ENCODE data around the gene MGLL.

MGLL gene

DNA sequence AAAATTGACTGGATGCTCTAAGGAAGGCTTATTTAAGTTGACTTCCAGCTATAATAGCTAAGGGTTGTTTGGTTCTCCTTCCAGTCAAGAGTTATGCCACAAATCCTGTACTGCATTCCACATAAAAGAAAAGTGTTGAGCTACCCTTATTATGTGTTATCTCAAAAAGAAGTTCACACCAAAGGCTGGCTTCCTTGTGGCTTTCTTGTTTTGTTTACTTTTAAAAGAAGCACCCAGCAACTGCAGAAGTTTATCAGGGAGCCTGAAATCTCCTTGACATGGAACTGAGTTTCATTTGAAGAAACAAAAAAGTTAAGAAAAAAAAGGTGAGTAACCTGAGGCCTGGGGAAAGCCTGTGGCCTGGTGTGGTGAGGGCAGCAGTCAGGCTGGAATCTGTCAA lies 10.2 kb downstream of the MGLL start:
- H3K36me3 ChIP-seq (ENCODE audit: insufficient read depth, low read length), result no peaks in the 10 kb centered on the region

GRCh38 chr3:127811717-127812116 lies 10.6 kb downstream of the MGLL start:
- no peaks in the 10 kb centered on the region for H3K4me1 ChIP-seq (ENCODE audit: insufficient read depth, low read length)

More for the DNA sequence above, 10.2 kb downstream of the MGLL start:
- Histone ChIP-seq H3K9ac (ENCODE audit: low read depth, low read length) (no peak overlapping the region), H3K4me1 (ENCODE audit: insufficient read depth, low read length) (no peaks in the 10 kb centered on the region), H3K9me3 (ENCODE audit: control insufficient read depth, insufficient read depth, low read length) (0 out of 2 replicates have a peak, but pooled peaks cover 2% of the 10 kb centered on the region)

GRCh38 chr3:127809611-127810010 lies 12.7 kb downstream of the MGLL start:
- no peaks in the 10 kb centered on the region for H3K36me3 ChIP-seq (ENCODE audit: insufficient read depth, low read length)
- H3K4me1 ChIP-seq (ENCODE audit: insufficient read depth, low read length), result no peaks in the 10 kb centered on the region
- H3K9ac ChIP-seq (ENCODE audit: low read depth, low read length), result no peak overlapping the region
- no peaks in the 10 kb centered on the region for H3K9me3 ChIP-seq (ENCODE audit: control insufficient read depth, insufficient read depth, low read length)

More at GRCh38 chr3:127811717-127812116, 10.6 kb downstream of the MGLL start:
- 0 out of 2 replicates have a peak, but pooled peaks cover 2% of the 10 kb centered on the region for H3K9me3 ChIP-seq (ENCODE audit: control insufficient read depth, insufficient read depth, low read length)
- H3K36me3 ChIP-seq (ENCODE audit: insufficient read depth, low read length), result no peaks in the 10 kb centered on the region
- no peak overlapping the region for H3K9ac ChIP-seq (ENCODE audit: low read depth, low read length)

DNA sequence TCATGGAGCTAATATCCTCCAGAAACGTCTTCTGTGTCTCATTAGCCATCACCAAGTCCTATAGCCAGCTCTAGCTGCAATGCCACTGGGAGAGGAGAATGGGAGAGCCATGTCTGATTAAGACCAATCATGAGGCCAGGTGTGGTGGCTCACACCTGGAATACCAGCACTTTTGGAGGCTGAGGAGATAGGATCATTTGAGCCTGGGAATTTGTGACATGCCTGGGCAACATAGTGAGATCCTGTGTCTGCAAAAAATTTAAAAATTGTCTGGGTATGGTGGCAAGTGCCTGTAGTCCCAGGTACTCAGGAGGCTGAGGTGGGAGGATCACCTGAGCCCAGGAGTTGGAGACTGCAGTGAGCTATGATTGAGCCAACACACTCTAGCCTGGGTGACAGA lies 13.1 kb downstream of the MGLL start:
- Histone ChIP-seq H3K9ac (ENCODE audit: low read depth, low read length) (no peak overlapping the region), H3K36me3 (ENCODE audit: insufficient read depth, low read length) (no peaks in the 10 kb centered on the region), H3K9me3 (ENCODE audit: control insufficient read depth, insufficient read depth, low read length) (no peaks in the 10 kb centered on the region), H3K4me1 (ENCODE audit: insufficient read depth, low read length) (no peaks in the 10 kb centered on the region)

DNA sequence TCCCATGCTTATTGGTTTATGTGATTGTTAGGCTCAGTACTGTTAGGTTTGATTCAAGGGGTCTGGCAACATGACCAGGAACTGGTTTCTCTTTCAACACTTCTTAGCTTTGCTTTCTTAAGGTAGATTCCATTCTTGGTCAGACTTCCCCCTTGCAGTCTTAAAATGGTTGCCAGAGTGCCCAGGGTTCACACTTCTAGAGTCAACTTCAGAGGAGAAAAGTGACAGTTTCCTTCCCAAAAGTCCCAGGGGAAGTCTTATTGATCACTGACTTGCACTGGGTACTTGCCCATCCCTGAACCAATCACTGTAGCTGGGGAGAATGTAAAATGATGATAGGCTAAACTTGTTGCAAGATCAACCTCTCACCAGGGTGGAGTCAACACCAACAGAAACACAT lies 14.1 kb downstream of the MGLL start:
- peaks cover 5% of the 10 kb centered on the region; the same call in 1 of the 2 replicates for H3K4me1 ChIP-seq (ENCODE audit: insufficient read depth, low read length)
- H3K9ac ChIP-seq (ENCODE audit: low read depth, low read length), result no peak overlapping the region
- no peaks in the 10 kb centered on the region for H3K9me3 ChIP-seq (ENCODE audit: control insufficient read depth, insufficient read depth, low read length)
- H3K36me3 ChIP-seq (ENCODE audit: insufficient read depth, low read length), result no peaks in the 10 kb centered on the region

DNA sequence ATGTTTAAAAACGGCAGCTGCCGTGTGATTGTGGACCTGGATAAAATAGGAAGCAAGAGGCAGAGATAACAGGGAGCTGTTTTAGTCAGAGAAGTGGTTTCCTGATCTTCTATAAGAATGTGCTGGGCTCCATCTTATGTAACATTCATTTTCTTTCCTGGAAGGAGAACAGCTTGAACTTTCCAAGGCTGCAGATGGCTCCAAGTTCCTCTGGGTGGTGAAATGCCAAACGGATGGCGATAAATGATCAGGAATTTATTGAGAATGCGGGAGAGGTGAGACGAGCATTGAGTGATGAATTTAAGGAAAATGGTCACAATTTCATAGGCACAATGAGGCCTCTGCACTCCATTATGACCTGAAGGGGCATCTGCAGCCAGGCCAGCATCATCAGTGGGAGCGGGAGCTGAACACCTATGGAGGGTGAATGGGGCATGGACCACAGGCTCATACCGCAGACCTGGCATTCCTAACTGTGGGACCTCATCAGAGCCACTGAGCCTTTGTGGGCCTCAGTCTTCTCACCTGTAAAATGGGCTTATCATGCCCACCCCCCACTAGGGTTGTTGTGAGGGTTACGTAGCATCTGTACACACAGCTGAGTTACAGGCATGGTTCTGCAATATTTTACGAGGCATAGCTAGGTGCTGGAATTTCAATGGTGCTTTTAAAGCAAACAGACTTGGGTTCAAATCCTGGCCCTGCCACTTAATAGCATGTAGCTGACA lies 17.1 kb downstream of the MGLL start:
- Histone ChIP-seq H3K36me3 (ENCODE audit: insufficient read depth, low read length) (no peaks in the 10 kb centered on the region), H3K4me1 (ENCODE audit: insufficient read depth, low read length) (peaks cover 8% of the 10 kb centered on the region; the same call in 1 of the 2 replicates), H3K9me3 (ENCODE audit: control insufficient read depth, insufficient read depth, low read length) (no peaks in the 10 kb centered on the region), H3K9ac (ENCODE audit: low read depth, low read length) (no peak overlapping the region)

GRCh38 chr3:127804141-127804540 lies 18.2 kb downstream of the MGLL start:
- no peak overlapping the region for H3K9ac ChIP-seq (ENCODE audit: low read depth, low read length)
- no peaks in the 10 kb centered on the region for H3K9me3 ChIP-seq (ENCODE audit: control insufficient read depth, insufficient read depth, low read length)
- peaks cover 8% of the 10 kb centered on the region; the same call in 1 of the 2 replicates for H3K4me1 ChIP-seq (ENCODE audit: insufficient read depth, low read length)
- H3K36me3 ChIP-seq (ENCODE audit: insufficient read depth, low read length), result no peaks in the 10 kb centered on the region

DNA sequence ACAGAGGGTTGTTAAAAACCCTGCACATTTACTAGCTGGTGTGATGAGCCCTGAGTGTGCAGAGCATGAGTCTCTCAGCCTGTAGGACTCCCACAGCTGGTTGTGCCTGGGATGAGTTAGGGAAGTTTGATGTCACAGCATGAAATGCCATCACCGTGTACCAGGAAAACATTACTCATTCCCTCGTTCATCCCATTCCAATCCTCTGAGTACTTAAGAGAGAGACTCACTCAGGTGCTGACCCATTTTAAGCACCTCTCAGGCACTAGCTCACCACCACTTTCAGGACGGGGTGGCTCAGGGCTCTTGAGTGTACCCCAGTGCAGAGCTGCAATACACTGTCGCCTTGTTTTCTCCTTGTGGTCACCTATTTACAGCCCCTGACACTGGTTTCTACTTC lies 18.7 kb downstream of the MGLL start:
- H3K9ac ChIP-seq (ENCODE audit: low read depth, low read length), result no peak overlapping the region
- no peaks in the 10 kb centered on the region for H3K9me3 ChIP-seq (ENCODE audit: control insufficient read depth, insufficient read depth, low read length)
- no peaks in the 10 kb centered on the region for H3K36me3 ChIP-seq (ENCODE audit: insufficient read depth, low read length)
- peaks cover 8% of the 10 kb centered on the region; the same call in 1 of the 2 replicates for H3K4me1 ChIP-seq (ENCODE audit: insufficient read depth, low read length)

DNA sequence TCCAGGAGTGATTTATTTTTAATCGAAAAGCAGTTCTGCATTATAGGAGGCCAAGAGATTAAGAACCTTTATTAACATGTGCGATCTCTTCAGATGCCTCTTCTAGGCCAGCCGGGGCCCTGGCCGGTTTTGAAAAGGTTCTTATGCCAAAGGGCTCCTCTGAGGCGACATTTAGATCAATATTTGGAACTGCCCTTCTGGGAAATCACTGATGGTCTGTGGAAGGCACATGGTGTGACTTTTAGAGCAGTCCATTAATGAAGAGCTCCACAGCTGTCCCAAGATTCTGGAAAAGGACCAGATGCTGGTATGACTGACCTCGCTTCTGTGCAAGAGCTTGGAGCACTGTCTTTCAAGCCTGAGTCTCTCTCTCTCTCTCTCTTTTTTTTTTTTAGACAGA lies 19.7 kb downstream of the MGLL start:
- H3K36me3 ChIP-seq (ENCODE audit: insufficient read depth, low read length), result no peaks in the 10 kb centered on the region
- no peak overlapping the region for H3K9ac ChIP-seq (ENCODE audit: low read depth, low read length)
- H3K4me1 ChIP-seq (ENCODE audit: insufficient read depth, low read length), result peaks cover 8% of the 10 kb centered on the region; the same call in 1 of the 2 replicates
- no peaks in the 10 kb centered on the region for H3K9me3 ChIP-seq (ENCODE audit: control insufficient read depth, insufficient read depth, low read length)

GRCh38 chr3:127801731-127802313 lies 20.5 kb downstream of the MGLL start:
- Histone ChIP-seq H3K9me3 (ENCODE audit: control insufficient read depth, insufficient read depth, low read length) (no peaks in the 10 kb centered on the region), H3K9ac (ENCODE audit: low read depth, low read length) (no peak overlapping the region), H3K36me3 (ENCODE audit: insufficient read depth, low read length) (no peaks in the 10 kb centered on the region), H3K4me1 (ENCODE audit: insufficient read depth, low read length) (peaks cover 8% of the 10 kb centered on the region; the same call in 1 of the 2 replicates)

- Histone ChIP-seq H3K36me3 (ENCODE audit: insufficient read depth, low read length) (no peaks in the 10 kb centered on the region), H3K4me1 (ENCODE audit: insufficient read depth, low read length) (peaks cover 8% of the 10 kb centered on the region; the same call in 1 of the 2 replicates), H3K9me3 (ENCODE audit: control insufficient read depth, insufficient read depth, low read length) (no peaks in the 10 kb centered on the region), H3K9ac (ENCODE audit: low read depth, low read length) (no peak overlapping the region)
Measured at GRCh38 chr3:127800508-127800907, 21.8 kb downstream of the MGLL start.

DNA sequence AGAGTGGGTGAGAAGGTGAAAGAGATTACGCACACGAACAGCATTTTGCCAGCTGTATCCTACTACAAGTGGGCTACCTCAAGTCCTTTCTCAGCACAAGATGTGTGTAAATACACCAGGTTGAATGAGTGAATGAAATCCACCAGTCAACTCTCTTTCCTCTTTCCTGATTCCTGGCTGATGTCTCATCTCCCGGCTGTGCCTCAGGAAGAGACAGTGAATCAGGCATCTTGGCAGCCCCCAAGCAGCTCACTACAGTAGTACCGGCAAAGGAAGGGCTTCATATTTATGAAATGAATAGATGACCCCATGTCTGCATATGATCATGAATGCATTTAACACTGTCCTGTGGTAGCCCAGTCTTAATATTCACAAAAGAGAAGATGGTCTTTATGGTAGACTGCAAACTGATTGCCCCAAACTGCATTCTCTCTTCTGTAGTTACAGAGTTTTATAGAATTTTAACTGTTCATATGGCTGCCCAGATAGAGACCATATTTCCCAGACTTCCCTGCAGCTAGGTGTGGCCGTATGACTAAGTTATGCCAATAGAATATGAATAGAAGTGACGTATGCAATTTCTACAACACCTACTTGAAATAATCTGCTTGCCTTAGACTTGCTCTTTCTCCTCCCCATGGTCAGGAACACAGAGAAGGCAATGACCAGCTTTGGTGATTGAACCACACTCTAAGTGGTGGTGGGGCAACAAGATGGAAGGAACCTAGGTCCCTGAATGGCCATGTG lies 22.7 kb downstream of the MGLL start:
- H3K9ac ChIP-seq (ENCODE audit: low read depth, low read length), result no peak overlapping the region

GRCh38 chr3:127798716-127799115 lies 23.6 kb downstream of the MGLL start:
- Histone ChIP-seq H3K4me1 (ENCODE audit: insufficient read depth, low read length) (peaks cover 8% of the 10 kb centered on the region; the same call in 1 of the 2 replicates), H3K9ac (ENCODE audit: low read depth, low read length) (no peak overlapping the region), H3K9me3 (ENCODE audit: control insufficient read depth, insufficient read depth, low read length) (no peaks in the 10 kb centered on the region), H3K36me3 (ENCODE audit: insufficient read depth, low read length) (no peaks in the 10 kb centered on the region)

More for the DNA sequence above, 22.7 kb downstream of the MGLL start:
- Histone ChIP-seq H3K9me3 (ENCODE audit: control insufficient read depth, insufficient read depth, low read length) (no peaks in the 10 kb centered on the region), H3K4me1 (ENCODE audit: insufficient read depth, low read length) (peaks cover 8% of the 10 kb centered on the region; the same call in 1 of the 2 replicates), H3K36me3 (ENCODE audit: insufficient read depth, low read length) (no peaks in the 10 kb centered on the region)

DNA sequence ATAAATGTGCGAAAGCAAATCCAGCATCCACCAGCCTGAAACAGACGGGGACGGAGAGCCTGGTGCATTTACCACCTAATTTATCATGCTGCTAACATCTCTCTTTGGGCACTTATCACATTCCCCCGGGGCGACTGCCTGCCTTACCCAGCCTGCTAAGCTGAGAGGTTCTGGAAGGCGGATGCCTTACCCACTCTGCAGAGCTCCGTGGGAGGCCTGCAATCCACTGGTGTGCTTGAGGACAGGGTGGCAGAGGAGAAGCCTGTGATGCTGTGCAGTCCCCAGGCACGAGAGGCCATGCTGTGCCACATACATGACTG lies 25.5 kb downstream of the MGLL start:
- Histone ChIP-seq H3K9ac (ENCODE audit: low read depth, low read length) (no peak overlapping the region), H3K4me1 (ENCODE audit: insufficient read depth, low read length) (peaks cover 3% of the 10 kb centered on the region; the same call in 1 of the 2 replicates), H3K36me3 (ENCODE audit: insufficient read depth, low read length) (no peaks in the 10 kb centered on the region), H3K9me3 (ENCODE audit: control insufficient read depth, insufficient read depth, low read length) (no peaks in the 10 kb centered on the region)

All from ES-I3 (cell line).